ENCODE results near the gene SPRR2A.
"Not testable (repeated sequence)": the region's sequence is repeated elsewhere in the genome, so short reads cannot be mapped to it uniquely, and the experiment has no call there.

The SPRR2A gene

DNA sequence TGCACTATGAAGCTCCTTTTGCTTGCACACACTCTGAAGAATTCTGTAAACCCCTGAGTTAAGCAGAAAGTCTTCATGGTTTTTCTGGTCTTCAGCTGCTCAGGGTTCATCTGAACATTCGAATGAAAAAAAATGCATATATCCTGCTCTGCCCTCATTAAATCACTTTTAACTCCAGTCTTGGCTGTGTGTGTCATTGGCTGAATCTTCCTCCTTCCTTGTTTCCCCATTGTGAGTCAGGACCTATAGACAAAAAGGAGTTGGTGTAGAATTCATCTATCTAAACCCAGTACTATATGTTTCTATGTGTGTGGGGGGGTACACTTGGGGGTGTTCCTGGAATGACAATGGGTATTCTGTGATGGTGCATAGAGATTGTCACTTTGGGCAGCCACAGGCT lies 32.9 kb downstream of the SPRR2A start:
- no peak for DNase-seq

DNA sequence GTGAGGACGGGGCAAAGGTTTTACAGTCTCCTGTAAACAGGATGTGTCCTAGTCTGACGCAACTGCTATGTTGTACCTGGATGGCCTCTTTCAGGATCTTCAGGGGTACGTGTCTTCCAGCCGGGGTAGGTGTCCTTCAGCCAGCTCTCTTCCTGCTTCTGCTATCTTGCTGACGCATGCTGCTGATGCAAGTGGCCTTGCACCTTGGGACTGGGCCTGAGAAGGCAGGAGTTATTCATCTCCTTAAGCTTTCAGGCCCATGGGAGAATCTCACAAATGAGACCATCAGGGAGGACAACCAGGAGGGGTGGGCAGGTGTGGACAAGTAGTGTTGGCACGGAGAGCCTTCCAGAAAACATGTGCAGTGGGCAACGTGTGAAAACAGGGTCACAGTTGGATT lies 34.2 kb downstream of the SPRR2A start:
- DNase-seq: no peak

DNA sequence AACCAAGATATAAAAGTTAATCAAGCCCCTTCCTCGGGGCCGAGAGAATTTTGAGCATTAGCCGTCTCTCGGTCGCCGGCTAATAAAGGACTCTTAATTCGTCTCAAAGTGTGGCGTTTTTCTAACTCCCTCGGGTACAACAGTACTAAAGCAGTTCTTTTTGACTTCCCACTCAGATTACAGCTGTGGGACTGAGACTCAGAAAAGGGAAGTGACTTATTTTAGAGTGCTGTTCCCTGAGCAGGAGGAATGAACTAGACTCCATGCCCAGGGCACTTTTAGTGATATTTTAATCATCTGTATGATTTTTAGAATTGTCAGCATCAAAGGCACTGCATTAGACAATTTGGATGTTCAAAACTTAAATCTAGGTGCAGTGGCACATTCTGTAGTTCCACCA lies 35.0 kb downstream of the SPRR2A start:
- not testable (repeated sequence) for DNase-seq

DNA sequence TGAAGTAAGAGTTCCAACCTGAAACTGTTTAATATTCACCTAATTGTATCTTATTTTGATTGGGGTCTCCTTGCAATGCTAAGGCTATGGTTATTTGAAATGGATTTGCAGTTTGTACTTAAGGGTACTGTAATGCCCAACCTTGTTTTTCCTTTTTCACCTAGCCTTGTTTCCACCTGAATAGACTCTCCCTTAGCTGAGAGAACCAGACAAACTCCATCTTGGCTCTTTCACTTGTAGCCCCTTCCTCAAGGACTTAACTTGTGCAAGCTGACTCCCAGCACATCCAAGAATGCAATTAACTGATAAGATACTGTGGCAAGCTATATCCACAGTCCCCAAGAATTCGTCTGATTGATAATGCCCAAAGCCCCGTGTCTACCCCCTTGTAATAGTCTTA lies 35.5 kb downstream of the SPRR2A start:
- not testable (repeated sequence) for DNase-seq

DNA sequence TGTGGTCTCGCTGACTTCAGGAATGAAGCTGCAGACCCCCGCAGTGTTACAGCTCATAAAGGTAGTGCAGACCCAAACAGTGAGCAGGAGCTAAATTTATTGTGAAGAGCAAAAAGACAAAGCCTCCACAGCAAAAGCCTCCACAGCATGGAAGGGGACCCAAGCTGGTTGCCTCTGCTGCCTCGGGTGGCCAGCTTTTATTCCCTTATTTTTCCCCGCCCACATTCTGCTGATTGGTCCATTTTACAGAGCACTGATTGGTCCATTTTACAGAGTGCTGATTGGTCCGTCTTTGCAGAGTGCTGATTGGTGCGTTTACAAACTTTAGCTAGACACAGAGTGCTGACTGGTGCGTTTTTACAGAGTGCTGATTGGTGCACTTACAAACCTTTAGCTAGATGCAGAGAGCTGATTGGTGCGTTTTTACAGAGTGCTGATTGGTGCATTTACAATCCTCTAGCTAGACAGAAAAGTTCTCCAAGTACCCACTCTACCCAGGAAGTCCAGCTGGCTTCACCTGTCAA lies 46.0 kb downstream of the SPRR2A start:
- DNase-seq: not testable (repeated sequence)
